Suprapubic skin (tissue), 3 donors: ENCODE measurements around the gene MR1.

Source experiments
- CTCF ChIP-seq, 2 donors: fragments of 200-600 bp in 1 of 2; fragments of 450-650 bp in 1 of 2; sonication (generic) in 1 of 2; IDR thresholded peaks; one replicate each; pipeline ENCODE4 v1.5.1; 2016 to 2019; ENCODE audit warnings: antibody characterized with exemption in 2 of 2, mild to moderate bottlenecking in 1 of 2, moderate library complexity in 1 of 2
- POLR2AphosphoS5 ChIP-seq, 3 donors: sonication (generic); formaldehyde crosslinking; IDR thresholded peaks; one replicate each; pipeline ENCODE4 v1.6.1; 2017; ENCODE audit warnings: antibody characterized with exemption in 3 of 3

GRCh38 chr1:181079382-181079781, 45.6 kb downstream of the MR1 start:
- TF ChIP-seq POLR2AphosphoS5 (IDR thresholded peaks at IDR 0.05) = no peak
- no peak for TF ChIP-seq CTCF (IDR thresholded peaks at IDR 0.05)
